ENCODE data around the gene USP51. TPM values are rescaled to one million over a fixed set of nuclear protein-coding genes. Genes with fewer than 3 reads are reported as not detected.
"Not testable (repeated sequence)": the region's sequence is repeated elsewhere in the genome, so short reads cannot be mapped to it uniquely, and the experiment has no call there.

USP51 gene
- polyA plus RNA-seq, 12 donors = 3.4 to 7.7 (median 4.0) TPM; not detected in 1

DNA sequence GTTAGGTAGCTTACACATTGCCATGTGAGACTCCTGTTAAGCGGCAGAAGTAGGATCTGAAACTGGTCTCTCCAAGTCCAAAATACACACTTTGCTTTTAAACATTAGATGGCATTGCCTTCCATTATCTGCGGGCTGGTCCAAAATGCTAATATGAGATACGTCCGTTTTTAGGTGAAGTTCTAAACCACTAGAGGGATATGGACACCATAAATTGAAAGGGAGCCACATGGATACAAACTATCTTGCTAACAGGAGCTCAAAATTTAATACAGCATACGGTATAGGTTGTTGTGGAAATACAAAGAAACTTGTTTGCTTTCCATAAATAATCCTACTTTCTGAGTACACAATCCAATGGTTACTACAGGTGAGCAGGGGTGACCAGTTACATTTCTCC lies 23.9 kb downstream of the USP51 start:
- DNase-seq = not testable (repeated sequence)

DNA sequence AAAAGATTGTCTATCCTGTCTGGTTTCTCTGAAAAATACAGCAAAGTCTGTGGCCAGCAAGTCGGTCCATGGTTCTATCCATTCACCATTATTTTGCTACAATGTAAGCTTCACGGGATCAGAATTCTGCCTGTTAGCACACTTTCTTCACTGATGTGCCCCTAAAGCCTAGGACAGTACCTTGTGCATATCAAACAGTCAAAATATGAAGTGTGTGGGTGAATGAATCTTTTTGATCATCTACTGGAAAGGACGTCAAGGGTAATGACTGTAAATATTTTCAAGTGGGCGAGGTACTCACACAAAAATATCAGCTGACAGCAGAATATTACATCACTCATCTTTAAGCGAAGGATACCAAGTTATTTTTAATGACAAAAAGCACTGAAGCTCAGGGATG lies 24.5 kb downstream of the USP51 start:
- DNase-seq = not testable (repeated sequence)

DNA sequence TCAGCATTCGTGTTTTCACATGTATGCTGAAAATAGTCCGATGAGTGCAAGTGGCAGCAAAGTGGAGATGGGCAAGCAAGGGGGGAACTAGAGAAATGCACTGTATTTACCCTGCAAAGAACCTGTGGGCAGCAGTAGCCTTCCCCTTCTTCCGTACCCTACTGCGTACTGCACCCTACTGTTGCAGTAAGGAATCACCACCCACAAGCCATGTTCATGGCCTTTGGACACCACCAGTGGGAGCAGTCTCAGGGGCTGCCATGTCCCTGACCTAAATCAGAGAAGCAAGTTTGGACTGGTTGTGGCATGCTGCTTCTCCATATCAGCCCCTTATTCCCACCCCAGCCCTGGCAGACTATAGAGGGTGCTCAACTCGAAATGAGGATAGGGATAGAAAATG lies 25.6 kb downstream of the USP51 start:
- not testable (repeated sequence) for DNase-seq

DNA sequence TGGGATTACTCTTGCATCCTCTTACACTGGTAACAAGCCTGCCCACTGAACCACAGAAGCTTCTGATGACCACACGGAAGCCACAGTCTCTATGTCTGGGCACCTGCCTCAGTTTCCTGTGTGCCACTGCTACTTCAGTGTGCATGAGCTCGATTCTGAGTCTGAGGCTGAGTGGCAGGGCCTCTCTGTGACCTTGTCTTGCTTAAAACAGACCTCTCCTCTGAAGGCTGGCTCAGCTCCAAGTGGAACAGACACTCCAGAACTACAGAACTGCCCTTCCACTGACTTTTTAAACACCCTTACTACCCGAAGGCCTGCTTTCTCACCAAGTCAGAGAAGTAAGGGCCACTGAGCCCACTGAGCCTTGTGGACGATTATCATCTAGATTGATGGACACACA lies 29.7 kb downstream of the USP51 start:
- not testable (repeated sequence) for DNase-seq

DNA sequence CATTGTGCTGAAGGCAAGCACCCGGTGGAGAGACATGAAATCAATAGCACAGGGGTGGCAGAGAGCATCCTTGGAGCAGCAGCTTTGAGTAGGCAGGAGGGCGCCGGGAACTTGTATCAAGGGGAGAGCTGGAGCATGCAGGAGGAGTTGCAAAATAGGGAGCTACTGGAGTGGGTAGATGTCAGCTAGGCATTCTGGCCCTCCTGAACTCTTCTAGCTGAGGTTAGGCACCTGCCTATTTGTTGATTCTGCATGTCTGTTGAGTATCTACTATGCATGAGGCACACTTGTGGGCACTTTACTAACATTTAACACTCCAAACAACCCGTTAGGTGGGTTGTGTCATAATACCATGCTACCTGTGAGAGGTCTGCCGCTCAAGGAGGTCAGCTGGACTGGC lies 30.2 kb downstream of the USP51 start:
- DNase-seq = not testable (repeated sequence)

DNA sequence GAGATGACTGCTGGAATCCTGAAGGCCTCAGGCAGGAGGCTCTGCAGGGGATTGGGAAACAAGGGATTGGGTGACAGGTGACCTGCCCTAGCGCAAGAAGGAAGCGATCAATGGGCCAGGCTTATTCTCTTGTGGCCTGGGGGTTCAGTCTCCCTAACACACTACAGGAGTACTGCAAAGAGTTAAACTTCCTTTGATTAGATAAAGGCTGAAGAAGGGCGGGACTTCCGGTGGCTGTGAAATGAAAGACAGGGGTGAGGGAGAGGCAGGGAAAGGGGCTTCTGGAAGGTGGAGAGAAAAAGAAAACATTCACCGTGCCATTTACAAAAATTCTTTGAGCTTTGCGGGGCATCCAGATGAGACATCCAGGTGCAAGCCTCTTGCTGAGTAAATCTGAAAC lies 33.9 kb downstream of the USP51 start:
- not testable (repeated sequence) for DNase-seq

DNA sequence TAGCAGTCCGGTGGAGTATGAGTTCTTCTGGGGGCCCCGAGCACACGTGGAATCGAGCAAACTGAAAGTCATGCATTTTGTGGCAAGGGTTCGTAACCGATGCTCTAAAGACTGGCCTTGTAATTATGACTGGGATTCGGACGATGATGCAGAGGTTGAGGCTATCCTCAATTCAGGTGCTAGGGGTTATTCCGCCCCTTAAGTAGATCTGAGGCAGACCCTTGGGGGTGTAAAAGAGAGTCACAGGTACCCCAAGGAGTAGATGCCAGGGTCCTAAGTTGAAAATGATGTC lies 36.9 kb downstream of the USP51 start:
- DNase-seq = no peak

DNA sequence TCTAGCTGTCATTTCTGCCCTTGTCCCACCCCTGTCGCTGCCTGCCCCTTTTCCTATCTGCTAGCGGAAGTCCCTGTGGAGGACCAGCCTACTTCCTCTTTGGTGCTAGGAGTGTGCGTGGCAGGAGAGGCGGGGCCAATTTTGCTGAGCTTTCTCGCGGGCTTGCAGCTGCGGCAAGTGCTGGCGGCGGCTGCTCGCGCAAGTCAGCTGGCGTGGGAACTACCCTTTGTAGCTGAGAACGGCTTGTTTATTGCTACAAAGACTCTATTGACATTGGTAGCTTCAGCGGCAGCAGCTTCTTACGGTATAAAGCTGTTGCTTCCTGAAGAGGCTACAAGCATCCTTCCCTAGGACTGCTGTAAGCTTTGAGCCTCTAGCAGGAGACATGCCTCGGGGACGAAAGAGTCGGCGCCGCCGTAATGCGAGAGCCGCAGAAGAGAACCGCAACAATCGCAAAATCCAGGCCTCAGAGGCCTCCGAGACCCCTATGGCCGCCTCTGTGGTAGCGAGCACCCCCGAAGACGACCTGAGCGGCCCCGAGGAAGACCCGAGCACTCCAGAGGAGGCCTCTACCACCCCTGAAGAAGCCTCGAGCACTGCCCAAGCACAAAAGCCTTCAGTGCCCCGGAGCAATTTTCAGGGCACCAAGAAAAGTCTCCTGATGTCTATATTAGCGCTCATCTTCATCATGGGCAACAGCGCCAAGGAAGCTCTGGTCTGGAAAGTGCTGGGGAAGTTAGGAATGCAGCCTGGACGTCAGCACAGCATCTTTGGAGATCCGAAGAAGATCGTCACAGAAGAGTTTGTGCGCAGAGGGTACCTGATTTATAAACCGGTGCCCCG lies 37.4 kb downstream of the USP51 start, which contains the start of gene MAGEH1:
MAGEH1 (plus strand) TSS at position 138 of the 843 bp plus-strand sequence; CDS start at position 386, 248 bp downstream.
- DNase-seq = peak; percentile 88

DNA sequence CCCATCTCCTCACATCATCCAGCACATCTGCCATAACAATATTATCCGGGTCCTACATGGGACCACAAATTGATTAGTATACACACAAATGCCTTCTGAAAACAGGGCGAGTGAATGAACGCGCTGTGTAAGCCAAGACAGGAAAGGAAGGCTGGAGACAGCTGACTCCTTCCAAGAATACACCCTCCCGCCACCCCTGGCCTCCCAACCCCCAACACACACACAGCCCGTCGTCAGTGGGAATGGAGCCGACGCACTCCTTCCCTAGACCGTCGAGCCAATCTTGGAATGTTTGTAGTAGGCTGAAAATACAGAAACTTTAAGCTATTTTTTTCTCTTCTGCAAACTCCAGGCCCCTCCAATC lies 38.0 kb downstream of the USP51 start:
- no peak for DNase-seq

DNA sequence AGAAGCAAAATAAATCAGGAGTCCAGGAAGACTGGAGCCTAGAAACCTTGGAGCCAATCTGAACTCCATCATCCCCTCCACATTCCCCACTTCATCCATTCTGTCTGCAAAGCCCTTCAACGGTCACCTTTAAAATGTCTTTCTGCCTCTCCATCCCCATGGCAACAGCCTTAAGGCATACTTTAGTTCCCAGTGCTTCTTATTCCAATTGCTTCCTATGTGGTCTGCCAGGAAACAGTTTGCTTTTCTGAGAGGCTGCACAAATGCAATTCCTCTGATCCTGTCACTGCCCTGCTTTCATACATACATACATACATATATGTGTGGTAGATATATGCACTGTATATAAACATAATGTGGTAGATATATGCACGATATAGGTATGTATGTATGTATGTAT lies 38.5 kb downstream of the USP51 start:
- peak; percentile 22 for DNase-seq

DNA sequence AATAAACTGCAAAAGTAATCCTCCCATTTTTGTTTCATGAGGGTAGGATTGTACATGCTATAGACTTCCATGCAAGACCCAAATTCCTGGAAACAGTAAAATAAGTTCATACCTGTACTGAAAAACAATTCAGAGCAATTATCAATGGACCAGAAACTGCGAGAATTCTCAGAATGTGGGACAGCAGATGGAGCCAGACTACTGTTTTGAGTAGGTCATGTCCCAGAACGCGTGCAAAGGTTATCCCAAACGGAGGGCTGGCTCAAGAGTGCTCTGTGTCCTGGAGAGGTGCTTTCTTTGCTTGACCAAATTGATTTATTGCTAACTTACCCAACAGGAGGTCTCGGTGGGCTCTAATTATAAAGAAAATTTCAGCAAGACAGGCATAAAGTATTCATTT lies 39.4 kb downstream of the USP51 start:
- peak; percentile 12 for DNase-seq

DNA sequence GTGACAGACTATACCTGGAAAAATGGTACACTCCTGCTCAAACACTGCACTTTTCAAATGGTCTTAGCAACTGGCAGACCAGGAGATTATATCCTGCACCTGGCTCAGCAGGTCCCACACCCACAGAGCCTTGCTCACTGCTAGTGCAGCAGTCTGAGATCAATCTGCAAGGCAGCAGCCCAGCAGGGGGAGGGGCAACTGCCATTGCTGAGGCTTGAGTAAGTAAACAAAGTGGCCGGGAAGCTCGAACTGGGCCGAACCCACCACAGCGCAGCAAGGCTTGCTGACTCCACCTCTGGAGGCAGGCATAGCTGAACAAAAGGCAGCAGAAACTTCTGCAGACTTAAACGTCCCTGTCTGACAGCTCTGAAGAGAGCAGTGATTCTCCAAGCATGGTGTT lies 46.2 kb downstream of the USP51 start:
- DNase-seq = not testable (repeated sequence)

Other genes with a start within 250 kb of the USP51 start
- not detected for gene PAGE3, start 224.9 kb downstream of the USP51 start, polyA plus RNA-seq (ENCODE audit: insufficient read length in 12 of 12)
- 10 to 100 TPM in 11 of 12 donors, not detected in 1; 37.5 to 57.5 (median 44.0) TPM for gene MAGEH1, start 37.7 kb downstream of the USP51 start, polyA plus RNA-seq (ENCODE audit: insufficient read length in 12 of 12)
- gene FOXR2, start 133.6 kb upstream of the USP51 start, polyA plus RNA-seq (ENCODE audit: insufficient read length in 12 of 12) = not detected
- 10 to 100 TPM in 10 of 12 donors, 1 to 10 TPM in 1, not detected in 1; 8.2 to 25.2 (median 19.9) TPM for gene RRAGB, start 227.9 kb upstream of the USP51 start, polyA plus RNA-seq (ENCODE audit: insufficient read length in 12 of 12)